ENCODE measurements around the gene EML5.

DNA sequence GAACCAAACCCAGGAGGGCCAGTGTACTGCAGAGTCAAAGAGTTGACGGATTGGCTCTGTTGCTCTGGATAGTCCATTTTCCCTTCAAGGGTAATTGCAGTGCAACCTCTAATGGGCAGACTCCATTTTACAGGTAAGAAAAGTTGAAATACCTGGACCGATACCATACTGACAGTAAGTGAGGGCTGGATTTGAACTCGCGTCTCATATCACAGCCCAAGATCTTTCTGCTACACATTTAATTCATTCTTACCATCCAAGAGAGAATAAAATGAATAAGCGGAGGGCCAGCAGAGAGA is 230.3 kb downstream of the EML5 start:
- TF ChIP-seq POLR2AphosphoS5 (IDR thresholded peaks at IDR 0.05; ENCODE audit: low read depth, low read length) = no peak
- TF ChIP-seq POLR2A (IDR thresholded peaks at IDR 0.05; ENCODE audit: low read depth, low read length) = no peak

All from GM12892 (cell line).